Measurements from ENCODE around the gene KIAA1755.

KIAA1755 gene

GRCh38 chr20:38180781-38181180 is 79.8 kb downstream of the KIAA1755 start:
- TF ChIP-seq CTCF (IDR thresholded peaks at IDR 0.05; ENCODE audit: low read depth, low read length, missing control alignments), result no peak
- H3K4me3 ChIP-seq (replicated peaks; ENCODE audit: low read depth, low read length), result no peak overlapping the region
- DNase-seq (ENCODE audit: extremely low read depth, low read depth), result no peak

GRCh38 chr20:38179846-38180245 is 80.7 kb downstream of the KIAA1755 start:
- DNase-seq (ENCODE audit: extremely low read depth, low read depth), result no peak
- no peak for TF ChIP-seq CTCF (IDR thresholded peaks at IDR 0.05; ENCODE audit: low read depth, low read length, missing control alignments)
- no peak overlapping the region for H3K4me3 ChIP-seq (replicated peaks; ENCODE audit: low read depth, low read length)

- no peak for DNase-seq (ENCODE audit: extremely low read depth, low read depth)
- TF ChIP-seq CTCF (IDR thresholded peaks at IDR 0.05; ENCODE audit: low read depth, low read length, missing control alignments), result no peak
- no peak overlapping the region for H3K4me3 ChIP-seq (replicated peaks; ENCODE audit: low read depth, low read length)
Observed at GRCh38 chr20:38178581-38178980, 82.0 kb downstream of the KIAA1755 start.

- no peak overlapping the region for H3K4me3 ChIP-seq (replicated peaks; ENCODE audit: low read depth, low read length)
- no peak for DNase-seq (ENCODE audit: extremely low read depth, low read depth)
- no peak for TF ChIP-seq CTCF (IDR thresholded peaks at IDR 0.05; ENCODE audit: low read depth, low read length, missing control alignments)
Observed at GRCh38 chr20:38178065-38178491, 82.5 kb downstream of the KIAA1755 start.

- no peak overlapping the region for H3K4me3 ChIP-seq (replicated peaks; ENCODE audit: low read depth, low read length)
- no peak for DNase-seq (ENCODE audit: extremely low read depth, low read depth)
- no peak for TF ChIP-seq CTCF (IDR thresholded peaks at IDR 0.05; ENCODE audit: low read depth, low read length, missing control alignments)
Observed at GRCh38 chr20:38177201-38177600, 83.3 kb downstream of the KIAA1755 start.

- H3K4me3 ChIP-seq (replicated peaks; ENCODE audit: low read depth, low read length), result no peak overlapping the region
- DNase-seq (ENCODE audit: extremely low read depth, low read depth), result no peak
- no peak for TF ChIP-seq CTCF (IDR thresholded peaks at IDR 0.05; ENCODE audit: low read depth, low read length, missing control alignments)
Observed at GRCh38 chr20:38175304-38176180, 85.0 kb downstream of the KIAA1755 start.
